Muscle layer of duodenum (tissue), 2 donors: Measurements from ENCODE around the gene SLC26A4.

ENCODE experiments used
- H3K27ac ChIP-seq: one replicate; pipeline ENCODE4 v1.7.0; 2013; ENCODE audit warnings: mild to moderate bottlenecking, low read length
- H3K27me3 ChIP-seq: one replicate; pipeline ENCODE4 v1.7.0; 2013; ENCODE audit warnings: low read depth, mild to moderate bottlenecking, control low read depth, low read length
- H3K36me3 ChIP-seq, 2 donors: one replicate each; pipeline ENCODE4 v1.7.0; 2013; ENCODE audit warnings: low read length in 2 of 2, control low read depth in 1 of 2, mild to moderate bottlenecking in 1 of 2; ENCODE audit not compliant: insufficient read depth in 2 of 2, control insufficient read depth in 1 of 2
- H3K4me1 ChIP-seq, 2 donors: one replicate each; pipeline ENCODE4 v1.7.0; 2013; ENCODE audit warnings: low read length in 2 of 2, mild to moderate bottlenecking in 2 of 2, control low read depth in 1 of 2, moderate library complexity in 1 of 2; ENCODE audit not compliant: insufficient read depth in 2 of 2, control insufficient read depth in 1 of 2
- H3K4me3 ChIP-seq, 2 donors: one replicate each; pipeline ENCODE4 v1.7.0; 2013; ENCODE audit warnings: low read length in 2 of 2, low read depth in 1 of 2, mild to moderate bottlenecking in 1 of 2
- H3K9me3 ChIP-seq, 2 donors: one replicate each; pipeline ENCODE4 v1.7.0; 2013; ENCODE audit warnings: low read length in 2 of 2, control low read depth in 1 of 2, mild to moderate bottlenecking in 1 of 2; ENCODE audit not compliant: control insufficient read depth in 1 of 2
- donor health status: healthy.

SLC26A4 gene

DNA sequence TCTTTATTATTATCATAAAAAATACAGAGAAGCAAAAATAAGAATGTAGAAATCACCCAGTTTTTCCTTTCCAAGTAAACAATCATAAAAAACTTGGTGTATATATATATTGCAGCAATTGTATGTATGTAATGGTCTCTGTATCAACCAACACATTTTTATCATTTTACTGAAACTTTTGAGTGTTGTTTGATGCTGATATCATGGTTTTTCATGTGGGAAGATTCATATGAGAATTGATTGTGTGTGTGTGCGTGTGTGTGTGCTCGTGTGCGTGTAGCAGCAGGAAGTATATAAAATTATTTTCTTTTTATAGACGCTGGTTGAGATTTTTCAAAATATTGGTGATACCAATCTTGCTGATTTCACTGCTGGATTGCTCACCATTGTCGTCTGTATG is 22.3 kb downstream of the SLC26A4 start:
- H3K27me3 ChIP-seq: no peaks in the 10 kb centered on the region
- H3K36me3 ChIP-seq: no peaks in the 10 kb centered on the region
- H3K4me3 ChIP-seq: no peak overlapping the region
- H3K27ac ChIP-seq: no peak overlapping the region
- no peaks in the 10 kb centered on the region for H3K9me3 ChIP-seq
- peaks cover 0 to 3% of the 10 kb centered on the region in 2 donors for H3K4me1 ChIP-seq

DNA sequence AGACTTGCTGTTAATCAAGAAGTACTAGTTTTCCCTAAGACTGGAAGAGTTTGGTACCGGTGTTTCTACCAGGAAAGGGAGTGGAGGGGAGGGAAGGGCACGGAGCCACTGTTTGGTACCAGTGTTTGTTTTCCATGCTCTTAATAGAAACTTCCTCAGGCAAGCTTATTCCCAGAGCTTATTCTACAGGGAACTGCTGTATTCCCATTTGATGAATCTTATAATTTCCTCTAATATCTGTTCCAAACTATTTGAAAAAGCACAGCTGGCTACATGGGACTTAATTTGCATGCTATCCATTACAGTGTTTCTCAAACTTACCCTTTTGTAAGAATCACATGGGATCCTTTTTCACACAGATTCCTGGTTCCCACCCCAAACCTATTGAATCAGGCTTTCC is 23.7 kb downstream of the SLC26A4 start:
- Histone ChIP-seq H3K27ac (no peak overlapping the region), H3K4me1 (no peaks in the 10 kb centered on the region), H3K27me3 (no peaks in the 10 kb centered on the region), H3K36me3 (no peaks in the 10 kb centered on the region), H3K4me3 (no peak overlapping the region), H3K9me3 (no peaks in the 10 kb centered on the region)

DNA sequence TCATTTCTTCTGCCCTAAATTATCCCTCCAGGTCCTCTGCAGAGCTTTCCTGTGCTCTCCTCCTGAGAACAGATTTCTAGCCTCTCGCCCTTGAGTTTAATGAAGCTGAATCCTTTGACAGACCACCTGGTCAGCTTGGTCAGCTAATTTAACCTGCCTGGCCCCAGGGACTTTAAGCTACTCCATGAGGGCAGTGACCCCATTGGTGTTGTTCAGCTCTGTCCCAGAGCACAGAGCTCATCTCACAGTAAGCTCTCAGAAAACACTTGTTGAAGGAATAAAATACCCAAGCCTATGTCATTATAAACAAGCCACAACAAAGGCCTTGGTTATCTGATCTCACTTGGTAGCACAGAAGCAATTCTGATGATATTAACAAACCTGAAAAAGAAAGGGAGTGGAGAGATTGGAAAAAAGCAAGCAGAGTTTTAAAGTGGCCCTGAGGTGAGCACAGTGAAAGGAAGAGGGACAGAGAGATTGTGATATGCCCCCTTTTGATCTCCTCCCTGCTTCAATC is 24.4 kb downstream of the SLC26A4 start:
- no peak overlapping the region for H3K4me3 ChIP-seq

DNA sequence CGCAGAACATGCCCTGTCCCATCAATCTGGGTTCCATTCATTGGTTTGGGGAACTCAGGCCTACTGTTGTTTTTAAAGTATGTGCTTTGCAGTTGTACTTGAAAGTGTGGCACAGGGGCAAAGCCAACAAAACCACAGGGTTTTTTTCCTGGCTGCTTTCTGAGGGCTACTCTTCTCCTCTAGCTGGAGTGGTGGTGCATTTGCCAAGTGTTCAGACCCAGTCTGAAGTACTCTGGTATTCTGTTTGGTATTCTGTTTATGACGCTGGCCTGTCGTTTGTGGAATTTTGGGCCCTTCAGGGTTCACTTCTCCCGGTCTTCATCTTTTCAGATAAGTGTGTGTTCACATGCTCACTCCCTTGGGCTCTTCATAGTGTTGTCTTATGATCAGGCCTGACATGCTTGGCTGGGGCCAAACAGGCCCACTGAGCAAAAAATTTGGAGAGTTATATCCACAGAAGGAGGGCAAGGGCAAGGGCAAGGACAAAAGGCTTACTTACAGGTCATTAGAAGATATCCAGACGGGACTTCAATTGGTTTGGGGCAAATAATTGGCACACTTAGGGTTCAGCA is 26.3 kb downstream of the SLC26A4 start:
- Histone ChIP-seq H3K27me3 (no peaks in the 10 kb centered on the region), H3K27ac (no peak overlapping the region), H3K9me3 (no peaks in the 10 kb centered on the region), H3K4me3 (no peak overlapping the region), H3K36me3 (no peaks in the 10 kb centered on the region), H3K4me1 (peaks cover 0 to 4% of the 10 kb centered on the region in 2 donors)

More for the DNA sequence above, 24.4 kb downstream of the SLC26A4 start:
- H3K27me3 ChIP-seq: no peaks in the 10 kb centered on the region
- H3K9me3 ChIP-seq: no peaks in the 10 kb centered on the region
- no peak overlapping the region for H3K27ac ChIP-seq
- no peaks in the 10 kb centered on the region for H3K4me1 ChIP-seq
- no peaks in the 10 kb centered on the region for H3K36me3 ChIP-seq

DNA sequence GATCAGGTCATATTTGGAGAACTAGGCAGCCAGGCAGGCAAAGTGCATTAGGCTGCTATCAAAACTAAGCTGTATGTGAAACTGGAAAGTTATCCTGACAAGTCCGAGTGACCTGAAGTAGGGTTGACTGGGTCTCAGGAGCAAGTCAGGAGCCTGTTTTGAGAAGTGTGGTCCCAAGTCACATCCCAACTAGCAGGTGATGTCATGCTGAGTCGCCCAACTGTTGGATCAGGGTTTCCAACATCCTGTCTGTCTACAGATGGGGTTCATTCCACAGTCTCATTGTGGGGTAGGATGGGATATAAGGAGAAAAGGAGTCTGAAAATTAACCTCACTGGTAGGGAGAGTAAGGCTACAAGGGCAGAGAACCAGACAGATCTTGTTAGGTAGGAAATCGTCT is 27.0 kb downstream of the SLC26A4 start:
- no peak overlapping the region for H3K4me3 ChIP-seq
- no peaks in the 10 kb centered on the region for H3K27me3 ChIP-seq
- no peaks in the 10 kb centered on the region for H3K9me3 ChIP-seq
- H3K36me3 ChIP-seq: no peaks in the 10 kb centered on the region
- H3K4me1 ChIP-seq: peaks cover 0 to 7% of the 10 kb centered on the region in 2 donors
- H3K27ac ChIP-seq: no peak overlapping the region

DNA sequence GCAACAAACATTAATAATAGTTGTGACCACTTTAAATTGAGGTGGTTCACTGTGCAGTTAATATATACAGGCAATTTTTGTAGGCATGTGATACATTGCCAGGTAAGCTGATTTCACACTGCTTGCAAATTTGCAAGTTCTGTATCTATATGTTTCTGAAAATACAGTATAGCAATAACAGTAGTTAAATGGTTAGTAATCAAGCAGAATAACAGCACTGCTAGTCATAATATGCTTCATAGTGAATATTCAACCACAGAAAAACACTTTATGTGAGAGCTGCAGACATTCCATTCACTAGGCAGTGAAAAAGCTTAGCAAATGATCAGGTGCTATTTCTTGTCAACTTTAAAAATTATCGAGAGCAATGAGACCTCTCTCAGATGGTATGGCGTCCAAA is 28.9 kb downstream of the SLC26A4 start:
- Histone ChIP-seq H3K4me3 (no peak overlapping the region), H3K27ac (no peak overlapping the region), H3K4me1 (peaks cover 0 to 17% of the 10 kb centered on the region in 2 donors), H3K27me3 (no peaks in the 10 kb centered on the region), H3K36me3 (no peaks in the 10 kb centered on the region), H3K9me3 (no peaks in the 10 kb centered on the region)

DNA sequence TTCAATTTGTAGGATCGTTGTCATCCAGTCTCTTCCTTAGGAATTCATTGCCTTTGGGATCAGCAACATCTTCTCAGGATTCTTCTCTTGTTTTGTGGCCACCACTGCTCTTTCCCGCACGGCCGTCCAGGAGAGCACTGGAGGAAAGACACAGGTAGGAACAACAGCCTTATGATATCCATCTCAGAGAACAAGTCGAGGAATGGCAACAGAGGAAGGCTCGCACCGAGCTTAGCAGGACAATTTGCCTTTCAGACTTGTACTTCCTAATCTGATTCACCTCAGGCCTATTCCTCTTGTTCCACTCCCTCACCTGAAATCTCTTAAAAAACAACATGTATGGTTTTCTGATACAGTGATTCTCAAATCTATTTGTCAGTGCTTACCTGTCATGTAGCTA is 29.5 kb downstream of the SLC26A4 start:
- Histone ChIP-seq H3K9me3 (no peaks in the 10 kb centered on the region), H3K4me3 (no peak overlapping the region), H3K27ac (no peak overlapping the region), H3K36me3 (no peaks in the 10 kb centered on the region), H3K27me3 (no peaks in the 10 kb centered on the region), H3K4me1 (peaks cover 0 to 19% of the 10 kb centered on the region in 2 donors)

DNA sequence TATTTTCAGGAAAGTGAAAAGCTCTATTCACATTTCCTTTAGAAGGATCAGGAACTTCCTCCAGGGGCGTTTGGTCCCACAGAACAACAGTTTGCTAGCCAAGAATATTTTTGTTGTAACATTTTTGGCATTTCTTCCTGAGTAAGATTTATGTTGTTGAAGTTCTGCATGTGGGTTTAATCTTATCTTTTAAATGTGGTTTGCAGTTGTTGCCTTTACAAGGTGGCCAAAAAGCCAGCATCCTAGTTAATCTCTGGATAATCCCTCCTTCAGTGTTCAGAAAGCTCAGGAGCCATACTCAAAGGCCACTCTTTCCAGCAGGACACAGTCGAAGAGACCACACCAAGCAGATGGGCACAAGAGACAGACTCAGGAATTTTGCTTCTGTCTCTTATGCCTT is 30.0 kb downstream of the SLC26A4 start:
- H3K9me3 ChIP-seq: no peaks in the 10 kb centered on the region
- H3K4me1 ChIP-seq: peaks cover 0 to 19% of the 10 kb centered on the region in 2 donors
- no peak overlapping the region for H3K27ac ChIP-seq
- H3K4me3 ChIP-seq: no peak overlapping the region
- H3K36me3 ChIP-seq: no peaks in the 10 kb centered on the region
- H3K27me3 ChIP-seq: no peaks in the 10 kb centered on the region

DNA sequence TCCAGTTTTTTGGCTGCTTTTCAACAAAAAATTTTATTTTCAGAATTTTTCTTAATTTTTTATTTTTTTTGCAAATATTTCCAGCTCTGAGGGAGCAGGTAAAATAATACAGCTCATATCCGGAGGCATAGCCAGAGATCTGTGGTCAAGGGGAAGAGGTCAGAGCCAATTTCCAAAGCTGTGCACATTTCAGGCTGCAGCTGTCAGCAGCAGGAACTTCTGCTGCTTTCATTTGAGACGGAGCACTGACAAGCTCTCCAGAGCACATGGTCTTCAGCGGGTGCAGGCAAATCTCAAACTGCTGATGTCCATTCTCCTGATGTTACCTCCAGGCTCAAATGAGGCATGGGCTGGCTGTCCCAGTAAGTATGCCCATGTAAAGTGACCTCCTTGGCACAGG is 31.1 kb downstream of the SLC26A4 start:
- no peaks in the 10 kb centered on the region for H3K36me3 ChIP-seq
- no peak overlapping the region for H3K27ac ChIP-seq
- peaks cover 0 to 19% of the 10 kb centered on the region in 2 donors for H3K4me1 ChIP-seq
- H3K9me3 ChIP-seq: no peaks in the 10 kb centered on the region
- H3K4me3 ChIP-seq: no peak overlapping the region
- no peaks in the 10 kb centered on the region for H3K27me3 ChIP-seq

DNA sequence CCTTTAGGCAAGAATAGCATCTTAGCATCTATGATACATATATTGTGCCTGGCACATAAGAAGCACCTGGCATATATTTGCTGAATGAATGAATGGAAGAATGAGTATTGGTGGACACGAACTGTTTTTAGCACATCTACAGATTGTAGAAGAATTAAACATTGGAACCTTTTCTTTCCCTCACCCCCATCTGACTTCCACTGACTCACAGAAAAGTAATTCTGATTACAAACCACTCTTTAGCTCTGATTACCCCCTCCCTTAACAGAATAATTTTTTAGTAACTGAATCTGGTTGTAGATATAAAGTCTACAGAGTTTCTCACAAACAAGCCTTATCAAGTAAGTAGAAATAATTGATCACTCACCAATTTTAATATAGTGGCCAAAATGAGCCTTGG is 31.9 kb downstream of the SLC26A4 start:
- H3K27me3 ChIP-seq: no peaks in the 10 kb centered on the region
- H3K36me3 ChIP-seq: no peaks in the 10 kb centered on the region
- H3K9me3 ChIP-seq: no peaks in the 10 kb centered on the region
- peaks cover 0 to 19% of the 10 kb centered on the region in 2 donors for H3K4me1 ChIP-seq
- H3K27ac ChIP-seq: no peak overlapping the region
- no peak overlapping the region for H3K4me3 ChIP-seq

DNA sequence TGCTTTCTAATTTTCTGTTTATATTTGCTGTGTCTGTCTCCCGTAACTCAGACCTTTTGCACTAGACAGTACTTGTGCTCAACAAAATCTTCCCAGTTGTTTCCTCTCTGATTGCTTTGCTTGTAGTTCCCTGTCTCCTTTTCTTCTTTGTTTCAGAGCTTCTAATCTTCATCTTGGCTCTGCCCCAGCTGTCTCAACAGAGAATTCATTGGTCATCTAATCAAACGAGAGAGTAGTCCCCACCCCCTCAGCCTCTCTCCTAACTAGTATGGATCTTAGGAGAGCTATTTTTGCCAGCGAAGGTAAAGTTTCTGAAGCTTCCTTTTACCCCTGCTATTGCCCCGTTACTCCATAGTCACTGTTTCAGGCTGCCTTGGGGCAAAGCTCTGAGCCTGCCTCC is 32.8 kb downstream of the SLC26A4 start:
- no peaks in the 10 kb centered on the region for H3K27me3 ChIP-seq
- no peaks in the 10 kb centered on the region for H3K9me3 ChIP-seq
- no peak overlapping the region for H3K4me3 ChIP-seq
- H3K27ac ChIP-seq: no peak overlapping the region
- peaks cover 0 to 19% of the 10 kb centered on the region in 2 donors for H3K4me1 ChIP-seq
- H3K36me3 ChIP-seq: no peaks in the 10 kb centered on the region

DNA sequence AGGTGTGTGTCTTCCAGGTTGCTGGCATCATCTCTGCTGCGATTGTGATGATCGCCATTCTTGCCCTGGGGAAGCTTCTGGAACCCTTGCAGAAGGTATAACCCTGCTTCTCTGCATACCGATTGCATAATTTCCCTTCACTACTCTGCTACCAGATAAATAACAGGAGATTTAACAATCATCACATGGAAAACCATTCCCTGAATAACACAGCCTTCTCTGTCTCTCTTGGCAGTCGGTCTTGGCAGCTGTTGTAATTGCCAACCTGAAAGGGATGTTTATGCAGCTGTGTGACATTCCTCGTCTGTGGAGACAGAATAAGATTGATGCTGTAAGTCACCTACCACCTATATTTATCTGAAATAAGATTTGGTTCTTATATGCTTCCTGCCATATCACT is 33.8 kb downstream of the SLC26A4 start:
- Histone ChIP-seq H3K4me3 (no peak overlapping the region), H3K36me3 (no peaks in the 10 kb centered on the region), H3K27ac (no peak overlapping the region), H3K9me3 (no peaks in the 10 kb centered on the region), H3K4me1 (peaks cover 0 to 19% of the 10 kb centered on the region in 2 donors), H3K27me3 (no peaks in the 10 kb centered on the region)
